HEK293T (cell line): ENCODE measurements around the gene CYP2W1.
"Not testable (repeated sequence)": the region's sequence is repeated elsewhere in the genome, so short reads cannot be mapped to it uniquely, and the experiment has no call there.

Experiments used
- CTCF ChIA-PET: fragments of 350-600 bp; formaldehyde crosslinking; extraction: SDS; loops from one replicate; lab custom pipeline; 2021; ENCODE audit warnings: antibody characterized with exemption, inconsistent platforms; lab: Yijun Ruan, JAX
- POLR2A ChIA-PET: fragments of 350-600 bp; formaldehyde crosslinking; extraction: SDS; loops from one replicate; lab custom pipeline; 2020; ENCODE audit warnings: antibody characterized with exemption, inconsistent platforms; lab: Yijun Ruan, JAX
- DNase-seq: peaks from one replicate; pipeline ENCODE4 v3.0.0; 2012; ENCODE audit warnings: mixed read lengths; ENCODE audit errors: extremely low spot score
- ARNT ChIP-seq: fragments of 450-650 bp; IDR thresholded peaks from 2 replicates; pipeline ENCODE4 v1.6.1; 2017; ENCODE audit warnings: mild to moderate bottlenecking
- BHLHE40 ChIP-seq: fragments of 450-650 bp; IDR thresholded peaks from 2 replicates; pipeline ENCODE4 v1.6.1; 2016; ENCODE audit warnings: mild to moderate bottlenecking, moderate library complexity, borderline replicate concordance
- CTBP1 ChIP-seq: fragments of 450-650 bp; IDR thresholded peaks from 2 replicates; pipeline ENCODE4 v1.6.1; 2016; ENCODE audit warnings: borderline replicate concordance
- ELF4 ChIP-seq: fragments of 450-650 bp; IDR thresholded peaks from 2 replicates; pipeline ENCODE4 v1.6.1; 2017; ENCODE audit warnings: antibody characterized with exemption
- FOXA1 ChIP-seq: fragments of 450-650 bp; IDR thresholded peaks from 2 replicates; pipeline ENCODE4 v1.6.1; 2016; ENCODE audit warnings: mild to moderate bottlenecking
- FOXK2 ChIP-seq: fragments of 450-650 bp; IDR thresholded peaks from 2 replicates; pipeline ENCODE4 v1.6.1; 2016; ENCODE audit warnings: mild to moderate bottlenecking
- FOXM1 ChIP-seq: fragments of 450-650 bp; IDR thresholded peaks from 2 replicates; pipeline ENCODE4 v1.6.1; 2017; ENCODE audit warnings: mild to moderate bottlenecking, borderline replicate concordance
- HDGF ChIP-seq: fragments of 450-650 bp; IDR thresholded peaks from 2 replicates; pipeline ENCODE4 v1.6.1; 2017; ENCODE audit warnings: antibody characterized with exemption, borderline replicate concordance
- L3MBTL2 ChIP-seq: fragments of 450-650 bp; conservative IDR thresholded peaks from 2 replicates; pipeline ENCODE4 v1.6.1; 2016; ENCODE audit warnings: mild to moderate bottlenecking
- LEF1 ChIP-seq: fragments of 450-650 bp; IDR thresholded peaks from 2 replicates; pipeline ENCODE4 v1.6.1; 2017; ENCODE audit warnings: mild to moderate bottlenecking, borderline replicate concordance
- NFRKB ChIP-seq: fragments of 450-650 bp; IDR thresholded peaks from 2 replicates; pipeline ENCODE4 v1.6.1; 2016; ENCODE audit warnings: mild to moderate bottlenecking, moderate library complexity
- PKNOX1 ChIP-seq: fragments of 450-650 bp; IDR thresholded peaks from 2 replicates; pipeline ENCODE4 v1.6.1; 2016
- SP1 ChIP-seq: fragments of 450-650 bp; IDR thresholded peaks from 2 replicates; pipeline ENCODE4 v1.6.1; 2017
- SUZ12 ChIP-seq: fragments of 450-650 bp; IDR thresholded peaks from 2 replicates; pipeline ENCODE4 v1.6.1; 2016; ENCODE audit warnings: mild to moderate bottlenecking
- TARDBP ChIP-seq: fragments of 450-650 bp; IDR thresholded peaks from 2 replicates; pipeline ENCODE4 v1.6.1; 2016
- ZNF384 ChIP-seq: fragments of 450-650 bp; IDR thresholded peaks from 2 replicates; pipeline ENCODE4 v1.6.1; 2016

CYP2W1 gene

DNA sequence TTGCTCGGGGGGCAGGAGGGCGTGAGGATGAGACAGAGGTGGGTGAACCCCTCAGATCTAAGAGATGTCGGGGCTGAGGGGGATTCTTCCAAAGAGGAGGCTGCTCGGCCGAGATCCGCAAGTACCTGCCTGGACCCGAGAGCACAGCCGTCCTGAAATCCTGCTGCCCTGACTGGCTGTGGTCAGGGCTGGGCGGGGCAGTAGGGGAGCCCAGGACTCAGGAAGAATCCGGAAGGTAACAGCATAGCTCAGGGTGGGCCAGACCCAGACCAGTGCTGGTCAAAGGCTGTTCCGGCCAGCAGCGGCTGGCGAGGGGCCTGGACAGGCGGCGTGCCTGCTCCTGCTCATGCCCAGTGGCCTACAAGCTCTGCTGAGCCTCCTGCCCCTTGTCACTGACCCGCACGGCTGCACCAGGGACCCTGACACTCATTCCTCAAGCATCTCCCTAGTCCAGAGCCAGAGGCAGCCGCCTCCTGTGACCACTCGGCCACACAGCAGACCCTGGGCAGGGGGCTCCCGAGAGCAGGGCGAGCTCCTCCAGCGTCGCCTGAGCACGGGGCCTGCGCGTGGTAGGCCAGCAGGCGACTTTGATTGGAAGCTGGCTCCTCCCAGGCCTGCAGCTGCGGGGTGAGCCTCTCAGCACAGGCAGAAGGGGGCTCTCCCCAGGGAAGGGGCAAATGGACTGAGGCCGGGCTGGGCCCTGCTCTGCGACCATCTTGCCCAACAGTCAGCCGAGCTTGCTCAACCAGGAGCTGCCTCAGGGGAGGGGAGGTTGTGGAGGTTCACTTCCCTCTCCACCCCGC is 25.4 kb upstream of the CYP2W1 start:
- no peak for TF ChIP-seq TARDBP
- TF ChIP-seq CTBP1: no peak
- TF ChIP-seq ZNF384: no peak
- TF ChIP-seq NFRKB: no peak
- no peak for TF ChIP-seq FOXA1
- TF ChIP-seq SP1: no peak
- no peak for TF ChIP-seq HDGF
- no peak for TF ChIP-seq LEF1
- no peak for TF ChIP-seq BHLHE40
- no peak for TF ChIP-seq L3MBTL2
- no peak for TF ChIP-seq SUZ12
- no peak for TF ChIP-seq ELF4
- no peak for TF ChIP-seq PKNOX1
- no peak for TF ChIP-seq ARNT
- no peak for TF ChIP-seq FOXM1
- TF ChIP-seq FOXK2: no peak
- CTCF ChIA-PET: interaction anchor here (0.6 kb wide), 1 partner anchor 28 kb away, joined by 3 read pairs; no protein-coding TSS in a partner anchor
- DNase-seq: no peak
- POLR2A ChIA-PET: no interaction called here

GRCh38 chr7:958221-959200 is 24.5 kb upstream of the CYP2W1 start:
- CTCF ChIA-PET: interaction anchor here (0.6 kb wide), 1 partner anchor 27 kb away, joined by 3 read pairs; no protein-coding TSS in a partner anchor
- TF ChIP-seq LEF1: no peak
- no peak for DNase-seq
- POLR2A ChIA-PET: no interaction called here

GRCh38 chr7:959271-959670 is 23.7 kb upstream of the CYP2W1 start:
- no peak for DNase-seq
- POLR2A ChIA-PET: interaction anchor here (1.2 kb wide), 1 partner anchor 15 kb away, joined by 3 read pairs; no protein-coding TSS in a partner anchor
- TF ChIP-seq ZNF384: no peak
- no peak for TF ChIP-seq FOXA1
- TF ChIP-seq LEF1: no peak
- CTCF ChIA-PET: no interaction called here

- POLR2A ChIA-PET: interaction anchor here (1.2 kb wide), 1 partner anchor 15 kb away, joined by 3 read pairs; no protein-coding TSS in a partner anchor
- CTCF ChIA-PET, DNase-seq: not testable (repeated sequence)
Observed at GRCh38 chr7:959740-960139, 23.2 kb upstream of the CYP2W1 start.

DNA sequence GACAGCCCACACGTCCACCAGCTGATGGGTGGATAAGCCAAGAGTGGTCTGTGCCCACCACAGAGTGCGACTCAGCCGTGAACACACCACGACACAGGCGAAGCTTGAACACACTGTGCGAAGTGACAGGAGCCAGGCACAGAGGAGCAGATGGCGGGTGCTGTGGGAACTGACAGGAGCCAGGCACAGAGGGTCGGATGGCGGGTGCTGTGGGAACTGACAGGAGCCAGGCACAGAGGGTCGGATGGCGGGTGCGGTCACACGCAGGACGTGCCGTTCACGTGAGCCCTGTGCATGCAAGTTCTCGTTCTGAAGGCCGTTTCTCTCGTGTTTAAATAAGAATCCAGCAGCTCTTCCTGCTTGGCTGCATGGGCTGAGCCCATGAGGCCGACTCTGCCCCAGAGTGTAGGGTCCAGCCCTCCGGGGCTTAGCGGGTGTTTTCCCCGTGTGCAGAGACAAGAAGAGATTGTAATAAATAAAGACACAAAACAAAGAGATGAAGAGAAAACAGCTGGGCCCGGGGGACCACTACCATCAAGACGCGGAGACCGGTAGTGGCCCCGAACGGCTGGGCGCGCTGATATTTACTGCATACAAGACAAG is 22.6 kb upstream of the CYP2W1 start:
- DNase-seq: no peak
- TF ChIP-seq ARNT: no peak
- TF ChIP-seq PKNOX1: no peak
- TF ChIP-seq FOXA1: no peak
- TF ChIP-seq ZNF384: no peak
- no peak for TF ChIP-seq SUZ12
- no peak for TF ChIP-seq CTBP1
- TF ChIP-seq BHLHE40: no peak
- TF ChIP-seq FOXM1: no peak
- TF ChIP-seq ELF4: no peak
- TF ChIP-seq FOXK2: no peak
- no peak for TF ChIP-seq TARDBP
- TF ChIP-seq SP1: no peak
- no peak for TF ChIP-seq NFRKB
- TF ChIP-seq L3MBTL2: no peak
- no peak for TF ChIP-seq HDGF
- ChIA-PET POLR2A (interaction anchor here (1.2 kb wide), 1 partner anchor 14 kb away, joined by 3 read pairs; no protein-coding TSS in a partner anchor), CTCF (no interaction called here)

GRCh38 chr7:960972-961371 is 22.0 kb upstream of the CYP2W1 start:
- CTCF ChIA-PET, DNase-seq, POLR2A ChIA-PET: not testable (repeated sequence)
